Stimulated activated CD8-positive, alpha-beta memory T cell treated with anti-CD3 and anti-CD28 coated beads, Interleukin-12 subunit alpha, Interleukin-12 subunit beta, amount 100 ng/mL, for 4 hours (primary cell): ENCODE measurements around the gene ADCY5.

ENCODE experiments used
- DNase-seq: peaks from one replicate; pipeline ENCODE4 v3.0.0-alpha.2; 2020; ENCODE audit warnings: low read depth

ADCY5 gene

GRCh38 chr3:123326531-123326930, 122.4 kb downstream of the ADCY5 start:
- no peak for DNase-seq

DNA sequence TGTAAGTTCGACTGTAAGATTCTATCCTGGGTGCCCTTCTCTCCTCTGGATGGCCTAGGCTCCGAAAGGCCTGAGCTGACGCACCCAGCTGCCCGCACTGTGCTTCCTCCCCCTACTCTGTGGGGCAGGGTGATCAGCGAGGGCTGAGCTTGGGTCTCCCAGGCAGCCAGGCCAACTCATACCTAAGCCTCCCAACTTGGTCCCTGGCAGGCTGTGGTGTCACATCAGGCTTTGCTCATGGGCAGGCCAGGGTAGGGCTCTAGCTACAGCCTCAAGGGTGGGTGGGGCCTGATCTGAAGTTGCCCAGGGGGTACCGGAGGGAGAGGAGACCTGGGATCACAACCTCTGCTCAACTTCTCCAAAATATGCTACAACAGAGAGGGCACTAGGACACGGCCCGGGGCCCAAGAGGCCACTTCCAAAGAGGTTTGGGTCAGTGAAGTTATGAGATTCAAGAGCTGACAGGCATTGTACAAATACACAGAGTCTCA, 123.1 kb downstream of the ADCY5 start:
- no peak for DNase-seq

DNA sequence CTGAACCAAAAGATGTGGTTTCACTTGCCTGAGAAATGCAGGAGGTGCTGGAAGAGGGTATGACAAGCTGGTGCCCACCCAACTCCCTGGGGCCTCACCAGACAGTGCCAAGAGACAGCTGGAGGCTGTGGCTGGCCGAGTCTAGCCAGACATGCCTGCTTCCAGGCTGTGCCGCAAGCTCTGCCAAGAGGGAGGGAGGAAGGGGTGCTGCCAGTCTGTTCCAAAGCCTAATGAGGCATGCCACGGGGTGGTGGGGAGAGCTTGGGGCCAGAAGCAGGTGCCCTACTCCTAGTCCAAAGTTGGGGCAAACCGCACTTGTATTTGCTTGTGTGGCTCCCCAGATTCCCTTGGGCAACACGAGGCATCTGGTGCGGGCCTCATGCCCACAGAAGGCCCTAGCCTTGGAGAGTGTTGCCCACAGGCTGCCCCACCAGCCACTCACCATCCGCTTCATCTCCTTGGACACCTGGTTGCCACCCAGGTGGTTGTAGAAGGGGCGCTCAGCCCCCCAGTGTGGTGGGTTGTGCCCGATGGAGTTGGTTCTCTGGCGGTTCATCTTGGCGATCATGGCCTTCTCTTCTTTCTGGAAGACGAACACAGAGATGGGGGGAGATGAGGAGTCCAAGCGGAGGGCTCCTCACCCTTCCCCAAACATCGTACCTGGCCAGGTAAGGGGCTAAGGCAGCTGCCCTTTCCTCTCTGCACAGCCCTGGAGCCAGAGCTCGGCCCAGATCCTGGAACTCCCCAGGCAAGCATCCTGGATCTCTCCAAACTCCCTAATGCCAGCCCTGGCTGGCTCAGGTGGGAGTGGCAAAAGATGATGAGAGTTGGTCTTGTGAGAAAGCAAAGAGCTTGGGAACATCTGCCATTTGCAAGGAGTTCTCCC, 123.8 kb downstream of the ADCY5 start:
- DNase-seq, result no peak

GRCh38 chr3:123323781-123324180, 125.1 kb downstream of the ADCY5 start:
- no peak for DNase-seq

GRCh38 chr3:123322866-123323265, 126.0 kb downstream of the ADCY5 start:
- DNase-seq, result no peak

DNA sequence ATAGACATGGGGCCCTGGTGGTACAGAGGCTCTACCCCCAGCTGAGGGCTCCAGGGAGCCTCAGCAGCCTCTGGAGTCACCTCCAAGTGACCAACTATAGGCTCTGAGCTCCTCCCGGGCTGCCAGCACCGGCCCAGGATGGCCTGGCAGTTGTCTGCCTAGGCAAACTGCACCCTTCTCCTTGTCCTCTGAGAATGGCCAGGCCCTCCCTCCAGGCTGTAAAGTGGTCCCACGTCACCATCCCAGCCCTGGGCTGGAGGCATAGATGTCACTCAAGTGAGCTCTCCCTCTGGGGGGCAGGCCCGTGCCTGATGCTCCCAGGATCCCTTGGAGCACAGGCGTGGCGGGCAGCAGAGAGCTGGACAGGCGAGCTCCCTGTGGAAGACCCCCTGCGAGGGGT, 127.1 kb downstream of the ADCY5 start:
- no peak for DNase-seq

DNA sequence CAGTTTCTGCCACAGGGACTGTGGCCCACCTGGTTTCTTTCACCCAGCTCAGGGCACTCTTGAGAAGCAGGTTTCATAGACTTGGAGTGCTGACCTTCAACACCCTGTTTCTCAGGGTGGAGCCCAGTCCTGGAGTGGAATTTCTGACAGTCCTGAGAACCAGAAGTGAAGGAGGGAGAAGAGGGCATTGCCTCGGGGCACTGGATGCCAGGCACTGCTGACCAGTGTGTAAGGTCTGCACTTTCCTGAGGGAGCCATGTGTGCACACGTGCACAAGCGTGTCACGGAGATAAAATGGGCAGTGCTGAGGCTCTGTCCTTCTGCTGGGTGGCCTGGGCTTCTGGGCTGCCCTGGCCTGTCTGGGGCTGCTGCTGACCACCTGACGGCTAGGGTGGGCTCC, 128.7 kb downstream of the ADCY5 start:
- DNase-seq, result no peak

- DNase-seq, result no peak
These were observed 129.1 kb downstream of the ADCY5 start for GRCh38 chr3:123319760-123320159.

- no peak for DNase-seq
These were observed 130.5 kb downstream of the ADCY5 start for GRCh38 chr3:123318374-123318773.

DNA sequence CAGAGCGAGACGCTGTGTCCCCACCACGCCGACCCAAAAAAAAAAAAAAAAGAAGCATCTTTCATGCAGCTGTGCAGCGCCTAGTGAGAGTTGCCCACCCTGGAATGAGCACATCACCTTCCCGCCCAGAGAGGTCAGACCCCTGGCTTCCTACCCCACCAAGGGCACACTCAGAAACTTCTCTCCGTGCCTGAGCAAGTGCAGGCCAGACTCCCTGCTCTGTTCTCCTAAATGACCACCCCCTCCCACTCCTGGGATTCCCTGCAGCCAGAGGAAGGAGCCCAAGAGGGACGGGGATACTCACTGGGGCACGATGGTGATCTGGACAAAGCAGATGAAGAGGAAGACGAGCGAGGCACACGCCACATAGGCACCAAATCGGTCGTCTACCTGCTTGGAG, 131.2 kb downstream of the ADCY5 start:
- DNase-seq, result no peak

DNA sequence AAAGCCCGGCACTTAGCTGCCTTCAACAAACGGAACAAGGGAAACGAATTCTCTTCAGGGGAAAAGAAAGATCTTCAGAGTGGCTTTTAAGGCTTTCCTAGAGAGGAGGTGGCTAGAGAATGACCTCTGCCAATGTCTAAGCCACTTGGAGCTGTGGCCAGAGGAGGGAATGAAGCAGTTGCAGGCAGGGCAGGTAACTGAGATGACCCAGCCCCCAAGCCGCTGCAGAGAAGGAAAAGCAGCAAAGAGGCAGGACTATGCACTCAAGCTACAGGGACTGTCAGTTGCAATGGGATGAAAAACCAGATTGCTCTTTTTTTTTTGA, 133.7 kb downstream of the ADCY5 start:
- no peak for DNase-seq

DNA sequence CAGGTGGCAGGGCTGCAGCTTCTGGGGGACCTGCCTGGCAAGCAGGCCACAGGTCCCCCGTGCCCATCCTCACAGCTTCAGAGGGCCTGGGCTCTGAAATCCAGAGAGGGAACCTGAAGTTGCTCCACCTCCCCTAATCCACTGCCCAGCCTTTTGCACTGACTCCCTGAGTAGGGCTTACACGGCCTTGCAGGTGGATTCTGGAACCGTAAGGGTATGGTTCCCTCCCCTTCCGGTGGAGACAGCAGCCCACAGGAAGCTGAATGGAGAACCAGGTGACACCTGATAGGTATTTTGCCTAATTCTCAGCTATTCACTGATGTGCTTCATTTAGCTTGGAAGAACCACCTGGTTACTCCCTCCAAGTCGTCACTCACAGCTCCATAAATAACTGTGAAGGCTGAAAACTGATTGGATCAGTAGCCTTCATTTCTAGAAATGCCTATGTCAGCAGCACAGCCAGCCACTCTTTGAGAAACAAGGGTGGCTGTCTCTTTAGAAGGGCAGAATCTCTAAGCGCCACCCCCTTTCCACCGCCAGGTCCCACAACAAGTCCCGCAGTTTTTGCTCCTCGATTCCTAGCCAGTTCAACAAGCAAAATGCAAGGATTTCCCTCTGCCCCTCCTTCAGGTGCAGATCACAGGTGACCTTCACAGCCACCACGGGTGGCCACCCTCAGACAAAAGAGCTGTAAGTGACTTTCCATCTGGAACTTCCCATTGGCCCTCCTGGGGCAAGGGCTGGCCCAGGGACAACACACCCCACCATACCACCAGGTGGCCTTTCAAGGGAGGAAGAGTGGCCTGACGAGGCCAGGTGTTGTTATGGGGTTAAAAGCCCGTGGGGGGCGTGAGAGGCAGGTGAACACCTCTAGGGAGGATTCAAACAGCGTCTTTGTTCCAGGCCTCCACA, 134.3 kb downstream of the ADCY5 start:
- DNase-seq, result no peak

GRCh38 chr3:123313889-123314288, 135.0 kb downstream of the ADCY5 start:
- no peak for DNase-seq

DNA sequence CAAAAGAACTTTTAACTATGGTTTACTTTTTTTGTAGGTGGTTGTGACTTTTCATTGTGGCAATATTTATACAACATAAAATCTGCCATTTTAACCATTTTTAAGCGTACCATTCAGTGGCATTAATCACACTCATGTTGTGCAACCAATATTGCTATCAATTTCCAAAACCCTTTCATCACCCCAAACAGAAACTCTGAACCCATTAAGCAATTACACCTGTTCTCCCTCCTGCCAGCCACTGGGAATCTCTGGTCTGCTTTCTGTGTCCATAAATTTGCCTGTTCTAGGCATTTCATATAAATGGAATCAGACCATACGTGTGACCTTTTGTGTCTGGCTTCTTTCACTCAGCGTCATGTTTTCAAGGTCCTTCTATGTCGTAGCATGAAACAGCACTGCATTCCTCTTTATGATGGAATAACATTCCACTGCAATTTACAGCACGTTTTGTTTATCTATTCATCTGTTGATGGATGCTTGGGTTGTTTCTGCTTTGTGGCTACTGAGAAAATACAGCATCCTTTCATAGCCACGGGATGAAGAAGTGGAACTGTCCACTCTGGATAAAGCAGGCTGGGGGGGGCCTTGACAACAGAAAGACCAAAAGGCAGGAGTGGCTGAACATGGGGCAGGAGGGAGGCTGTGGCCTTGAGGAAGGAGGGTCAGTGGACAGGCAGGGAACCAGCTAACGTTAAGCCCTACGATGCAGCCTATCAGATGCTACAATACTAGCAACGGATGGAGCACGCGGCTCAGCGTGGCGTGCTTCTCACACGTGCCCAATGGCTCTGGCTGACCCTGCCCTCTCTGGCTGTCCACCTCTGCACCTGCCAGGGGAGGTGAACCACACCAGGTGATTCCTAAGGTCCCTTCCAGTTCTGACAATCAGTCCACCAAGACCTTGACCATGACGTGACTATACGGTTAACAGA, 136.3 kb downstream of the ADCY5 start:
- no peak for DNase-seq

DNA sequence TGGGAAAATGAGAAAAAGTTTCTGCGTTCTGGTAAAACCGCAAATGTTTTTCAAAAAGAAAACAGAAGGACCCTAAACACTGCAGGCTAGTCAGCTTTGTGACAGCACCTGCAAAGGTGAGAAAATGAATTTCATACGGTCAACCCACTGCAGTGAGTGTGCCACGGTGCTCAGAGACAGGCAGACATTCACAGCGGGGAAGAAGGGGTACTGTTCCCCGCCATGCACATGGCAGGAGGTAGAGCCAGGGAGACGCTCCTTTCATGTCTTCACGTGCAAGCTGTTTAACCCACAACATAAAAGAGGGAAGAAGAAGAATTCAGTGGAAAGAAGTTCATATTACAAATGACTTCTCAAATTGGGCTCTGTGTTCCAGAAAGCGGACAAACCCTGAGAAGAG, 137.7 kb downstream of the ADCY5 start:
- no peak for DNase-seq

- DNase-seq, result no peak
These were observed 138.1 kb downstream of the ADCY5 start for GRCh38 chr3:123310741-123311140.

DNA sequence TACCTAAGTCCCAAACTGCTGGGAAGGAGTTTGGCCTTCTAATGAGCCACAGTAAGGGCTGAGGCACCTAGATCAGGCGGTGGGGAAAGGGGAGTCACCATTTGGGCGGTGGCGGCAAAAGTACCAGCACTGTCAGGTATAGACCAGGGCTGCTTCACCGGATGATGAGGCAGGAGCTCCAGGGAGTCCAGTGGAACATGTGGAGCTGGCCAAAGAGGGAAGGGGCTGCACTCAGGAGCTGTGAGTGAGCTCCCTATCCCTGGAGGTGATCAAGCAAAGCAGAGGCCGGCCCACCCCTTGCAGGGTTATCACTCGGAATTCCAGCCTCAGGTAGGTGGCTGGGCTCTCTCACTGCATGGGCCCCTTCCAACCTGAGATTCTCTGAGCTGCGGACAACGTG, 138.7 kb downstream of the ADCY5 start:
- no peak for DNase-seq

DNA sequence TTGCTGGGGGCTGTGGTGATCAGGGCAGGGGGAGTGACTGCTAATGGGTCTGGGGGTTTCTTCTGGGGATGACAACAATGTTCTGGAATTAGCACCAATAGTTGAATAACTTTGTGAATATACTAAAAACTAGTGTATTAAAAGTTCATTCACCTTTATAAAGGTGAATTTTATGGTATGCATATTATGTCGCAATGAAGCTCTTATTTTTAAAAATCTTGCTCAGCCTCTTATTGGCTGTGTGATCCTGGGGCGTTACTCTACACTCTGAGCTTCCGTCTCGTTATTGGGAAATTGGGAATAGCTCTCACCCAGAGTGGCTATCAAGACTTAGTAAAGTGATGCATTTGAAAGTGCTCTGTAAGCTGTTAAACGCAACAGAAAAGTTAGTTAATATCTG, 141.8 kb downstream of the ADCY5 start:
- no peak for DNase-seq

DNA sequence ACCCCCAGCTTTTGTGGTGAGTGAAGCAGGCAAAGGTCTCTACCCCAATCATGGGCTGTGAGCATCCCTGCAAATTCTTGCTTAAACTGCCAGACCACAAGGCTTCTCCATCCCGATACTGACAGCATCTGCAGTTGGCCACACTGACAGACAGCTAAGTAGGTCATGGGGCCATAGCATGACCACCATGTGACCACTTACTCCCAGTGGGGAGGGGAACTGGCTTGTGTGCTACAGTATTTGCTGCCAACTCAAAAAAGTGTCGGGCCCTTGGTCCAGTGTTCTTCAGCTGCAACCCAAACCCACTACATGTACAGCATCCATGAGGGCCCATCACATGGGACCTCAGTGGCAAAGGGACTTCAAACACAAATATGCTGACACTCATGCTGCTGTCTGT, 143.7 kb downstream of the ADCY5 start:
- DNase-seq, result no peak

DNA sequence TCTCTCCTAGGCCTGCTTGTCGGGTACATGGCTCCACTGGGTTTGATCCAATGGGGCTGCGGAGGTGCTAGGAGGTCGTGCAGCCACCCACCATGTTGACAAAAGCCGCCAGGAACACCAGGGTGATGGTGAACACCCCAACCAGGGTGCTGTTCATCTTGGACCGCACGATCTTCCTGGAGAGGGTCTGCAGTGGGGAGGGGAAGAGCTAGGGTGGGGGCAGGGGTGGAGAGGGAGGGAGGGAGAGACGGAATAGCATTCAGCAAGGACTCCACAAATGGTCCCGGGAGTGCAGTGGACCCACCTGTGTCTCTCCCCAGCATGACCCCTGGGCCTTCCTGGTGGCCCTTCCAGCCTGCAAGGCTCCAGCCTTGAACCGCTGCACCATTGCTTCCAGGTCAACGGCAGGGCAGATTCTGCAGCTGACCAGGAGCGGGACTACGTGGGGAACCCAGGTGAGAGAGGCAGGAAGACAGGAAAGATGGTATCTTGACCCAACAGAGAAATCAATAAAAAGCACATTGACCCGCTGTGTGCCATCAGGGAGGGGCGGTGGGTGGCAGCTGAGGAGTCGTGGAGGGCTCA, 144.8 kb downstream of the ADCY5 start:
- no peak for DNase-seq

GRCh38 chr3:123302961-123303360, 145.9 kb downstream of the ADCY5 start:
- DNase-seq, result no peak
